Ramos (cell line): ENCODE measurements around the gene COL20A1.

Experiments used
- in situ Hi-C: fragments of 300-500 bp; cut with MboI; formaldehyde crosslinking; loops from one replicate; pipeline ENCODE4 v1.14.3; 2022; ENCODE audit warnings: low sequenced_read_pairs; ENCODE audit not compliant: unreplicated experiment

The COL20A1 gene

GRCh38 chr20:63344616-63345327 lies 51.8 kb downstream of the COL20A1 start:
- in situ Hi-C loops: no loop called here

GRCh38 chr20:63345328-63346100 lies 52.5 kb downstream of the COL20A1 start:
- in situ Hi-C loops: no loop called here

DNA sequence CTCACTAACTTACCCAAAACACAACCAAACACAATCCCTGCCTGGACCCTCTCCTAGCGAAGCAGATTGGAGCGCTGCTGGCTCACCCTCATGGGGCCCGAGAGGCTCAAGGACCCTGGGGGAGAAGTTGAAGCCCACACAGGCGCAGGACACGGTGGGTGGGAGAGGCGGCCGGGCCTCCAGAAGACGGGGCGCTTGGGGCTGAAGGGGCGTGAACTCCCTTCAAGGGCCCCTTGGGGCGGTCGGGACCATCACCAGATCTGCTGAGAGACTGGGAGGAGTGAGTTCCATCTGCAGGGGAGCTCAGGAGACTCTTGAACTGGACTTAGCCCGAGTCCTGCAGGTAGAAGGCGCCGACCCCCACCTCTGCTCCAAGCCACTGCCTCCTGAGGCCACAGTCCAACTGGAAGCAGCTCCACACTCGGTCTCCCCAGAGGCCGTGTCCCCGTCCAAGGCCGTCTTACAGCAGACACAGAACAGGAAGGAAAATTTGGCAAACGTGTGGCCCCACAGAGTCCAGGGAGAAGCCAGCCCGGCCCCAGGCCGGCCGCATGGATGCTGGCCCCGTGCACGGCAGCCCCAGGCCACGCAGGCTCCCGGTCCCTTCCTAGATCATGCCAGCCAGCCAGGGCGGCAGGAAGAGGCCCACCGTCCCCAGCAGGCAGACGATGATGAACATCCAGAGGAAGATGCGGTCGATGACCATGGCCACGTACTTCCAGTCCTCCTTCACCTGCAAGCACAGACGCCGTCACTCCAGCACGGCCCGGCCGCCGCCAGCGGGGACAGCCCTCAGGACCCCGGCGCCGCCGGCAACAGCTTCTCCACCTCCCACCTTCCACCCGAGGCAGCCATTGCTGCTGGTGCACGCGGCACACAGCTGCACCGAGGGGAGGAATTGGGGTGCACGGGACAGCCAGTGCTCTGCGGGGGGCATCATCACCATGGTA lies 53.4 kb downstream of the COL20A1 start:
- in situ Hi-C loops: no loop called here

- in situ Hi-C loops: no loop called here
Observed at GRCh38 chr20:63347081-63347741, 54.2 kb downstream of the COL20A1 start.

DNA sequence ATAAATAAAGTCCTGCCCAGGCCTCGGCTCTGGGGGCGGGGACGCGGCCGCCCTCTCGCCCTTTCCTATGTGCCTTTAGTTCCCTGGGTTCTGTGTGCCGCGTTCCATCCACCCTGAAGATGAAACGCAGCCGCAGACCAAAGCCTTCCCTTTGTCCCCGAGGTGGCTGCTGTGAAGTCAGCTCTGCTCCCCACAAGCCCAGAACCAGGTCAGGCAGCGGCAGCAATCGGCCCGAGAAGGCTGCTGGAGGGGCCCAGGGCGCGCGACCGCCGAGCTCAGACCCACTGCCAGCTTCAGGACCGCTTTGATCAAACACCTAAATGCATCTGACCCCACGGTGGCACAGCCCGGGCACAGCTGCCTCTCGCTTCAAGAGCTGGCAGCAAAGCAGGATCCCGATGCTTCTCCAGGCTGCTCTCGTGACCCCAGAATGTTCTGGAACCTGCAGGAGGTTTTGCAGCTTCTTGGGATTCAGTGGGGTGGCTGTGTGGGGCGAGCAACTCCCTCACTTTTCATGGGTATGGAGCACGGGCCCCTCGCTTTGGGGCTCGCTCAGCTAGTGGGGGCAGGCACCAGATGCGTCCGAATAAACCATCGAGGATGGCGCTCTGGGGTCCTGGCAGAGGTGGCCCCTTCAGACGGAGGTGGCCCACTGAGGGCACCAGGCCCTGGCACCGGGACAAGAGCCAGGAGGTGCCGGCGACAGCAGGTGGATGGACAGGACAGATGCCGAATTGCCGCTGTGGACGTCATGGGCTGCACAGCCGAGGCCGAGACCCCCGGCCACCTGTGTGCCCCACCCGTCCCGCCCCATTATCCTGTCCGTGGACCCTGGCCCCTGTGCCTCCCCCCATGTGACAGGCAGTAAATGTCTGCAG lies 55.2 kb downstream of the COL20A1 start:
- in situ Hi-C loops: no loop called here

DNA sequence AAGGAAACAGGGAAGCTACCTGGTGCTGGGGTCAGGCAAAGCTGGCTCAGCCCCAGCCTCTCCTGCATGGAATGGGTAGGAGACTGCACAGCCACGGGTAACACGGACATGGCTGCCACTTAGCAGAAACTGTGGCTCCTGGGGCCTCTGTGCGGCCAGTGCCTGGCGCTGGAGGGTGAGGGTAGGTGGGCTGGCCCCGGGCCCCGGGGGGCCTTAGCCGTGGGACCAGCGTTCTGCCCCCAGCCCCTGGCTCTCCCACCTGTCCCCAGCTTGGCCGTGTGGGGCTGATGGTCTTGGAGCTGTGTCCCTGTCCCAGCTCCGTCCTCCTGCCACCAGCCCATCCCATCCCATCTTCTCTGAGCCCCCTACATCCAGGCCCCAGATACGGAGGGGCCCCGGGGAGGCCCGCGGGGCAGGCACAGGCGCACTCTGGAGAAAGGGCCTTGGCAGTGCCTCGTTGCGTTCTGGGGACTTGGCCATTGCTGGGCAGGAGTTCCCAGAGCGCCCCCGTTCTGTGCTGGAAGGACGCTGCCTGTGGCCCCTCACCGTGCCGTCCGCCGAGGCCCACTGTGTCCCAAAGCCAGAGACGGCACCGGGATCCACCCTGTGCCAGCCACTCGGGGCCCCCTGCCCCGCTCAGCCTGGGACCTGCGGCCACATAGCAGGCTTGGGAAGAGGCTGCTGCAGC lies 56.0 kb downstream of the COL20A1 start:
- in situ Hi-C loops: no loop called here

- in situ Hi-C loops: no loop called here
Observed at GRCh38 chr20:63349516-63349895, 56.5 kb downstream of the COL20A1 start.

- in situ Hi-C loops: no loop called here
Observed at GRCh38 chr20:63350196-63350595, 57.2 kb downstream of the COL20A1 start.

- in situ Hi-C loops: no loop called here
Observed at GRCh38 chr20:63350597-63351325, 57.8 kb downstream of the COL20A1 start.

GRCh38 chr20:63351326-63351700 lies 58.3 kb downstream of the COL20A1 start:
- in situ Hi-C loops: no loop called here

DNA sequence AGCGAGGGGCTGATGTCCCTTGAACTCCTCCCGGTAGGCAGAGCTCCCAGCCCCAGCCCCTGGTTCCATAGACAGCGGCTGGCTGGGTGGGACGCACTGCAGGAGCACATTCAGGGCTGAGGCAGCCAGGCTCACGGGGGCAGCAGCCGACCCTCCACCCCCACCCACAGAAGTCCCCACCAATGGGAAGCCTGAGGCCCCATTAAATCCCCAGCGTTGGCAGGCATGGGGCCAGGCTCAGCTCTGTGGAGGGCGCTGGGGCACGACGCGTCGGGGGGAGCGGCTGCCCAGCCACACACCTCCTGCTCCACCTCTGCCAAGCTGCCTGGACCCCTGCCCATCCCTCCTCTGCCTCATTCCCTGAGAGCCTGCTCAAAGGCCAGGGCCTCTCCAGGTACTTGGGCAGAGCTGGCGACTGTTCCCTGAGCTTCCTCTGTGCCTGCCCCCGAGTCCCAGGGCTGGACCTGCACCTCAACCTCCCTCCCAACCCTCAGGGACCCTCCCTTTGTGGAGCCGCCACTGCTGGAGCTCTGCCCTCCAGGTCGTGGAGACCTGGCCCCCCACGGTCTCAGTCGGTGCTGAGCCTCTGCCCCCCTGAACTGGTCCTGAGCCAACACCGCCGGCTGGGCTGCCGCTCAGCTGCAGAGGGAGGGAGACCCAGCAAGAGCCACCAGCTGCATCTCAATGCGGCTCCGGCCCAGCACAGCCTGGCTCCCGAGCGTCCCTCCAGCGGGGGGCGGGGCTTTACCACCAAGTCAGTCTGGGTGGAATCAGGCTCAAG lies 59.0 kb downstream of the COL20A1 start:
- in situ Hi-C loops: no loop called here

GRCh38 chr20:63352811-63353221 lies 59.8 kb downstream of the COL20A1 start:
- in situ Hi-C loops: no loop called here

DNA sequence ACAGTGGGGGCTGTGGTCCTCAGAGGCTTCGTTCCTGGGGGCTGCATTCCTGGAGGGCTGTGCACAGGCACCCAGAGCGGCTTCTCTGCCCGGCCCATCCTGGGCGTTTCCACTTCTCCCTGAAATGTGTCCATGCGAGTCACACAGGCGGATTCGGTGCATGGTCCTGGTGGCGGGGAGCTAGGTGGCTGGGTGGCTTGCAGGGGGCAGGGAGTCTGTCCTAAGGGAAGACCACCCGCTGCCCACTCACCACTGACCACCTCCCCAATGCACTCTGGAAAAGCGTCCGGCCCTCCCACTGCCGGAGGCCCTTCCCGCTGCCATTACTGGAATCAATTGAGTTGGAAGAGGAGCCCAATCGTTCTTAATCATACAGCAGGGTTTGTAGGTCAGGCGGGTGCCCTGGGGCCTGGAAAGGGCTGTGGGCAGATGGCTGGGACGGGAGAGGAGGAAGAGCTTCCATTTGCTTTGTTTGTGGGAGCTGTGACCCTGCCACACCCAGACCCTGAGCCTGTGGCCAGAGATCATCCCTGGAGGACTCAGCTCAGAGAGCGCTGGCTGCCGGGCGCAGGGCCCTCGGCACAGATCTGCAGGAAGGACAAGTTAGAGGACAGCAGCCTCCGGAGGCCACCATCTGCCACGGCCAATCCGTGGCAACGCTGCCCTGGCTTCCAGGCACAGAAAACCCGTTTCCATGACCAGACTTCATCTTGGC lies 61.8 kb downstream of the COL20A1 start:
- in situ Hi-C loops: no loop called here

GRCh38 chr20:63355781-63356295 lies 62.9 kb downstream of the COL20A1 start:
- in situ Hi-C loops: no loop called here

GRCh38 chr20:63356511-63356910 lies 63.5 kb downstream of the COL20A1 start:
- in situ Hi-C loops: no loop called here
